ENCODE measurements around the gene FLNB. TPM values are rescaled to one million over a fixed set of nuclear protein-coding genes. Genes with fewer than 3 reads are reported as not detected.
A peak's percentile ranks its signal among the peaks of the same experiment; 100 is the strongest.

The FLNB gene
- total RNA-seq, 1 experiment from 2014 or later, result 309 TPM

- H3K4me1 ChIP-seq (ENCODE audit: control insufficient read depth, insufficient read depth, low read length), result no peaks in the 10 kb centered on the region
- ChIA-PET CTCF (no interaction called here), POLR2A (no interaction called here)
- H3K4me3 ChIP-seq (ENCODE audit: low read depth in 2 of 2, low read length in 2 of 2), result no peak overlapping the region
- H3K9me3 ChIP-seq (ENCODE audit: control insufficient read depth, insufficient read depth, low read depth, low read length), result no peaks in the 10 kb centered on the region
- ATAC-seq (peak; percentile 33; the same call in 1 of the 2 replicates), DNase-seq (ENCODE audit: low read depth, low spot score) (no peak)
- intact Hi-C loops (cut with micrococcal nuclease; ENCODE audit: unreplicated experiment), result no loop called here
- H3K27ac ChIP-seq (ENCODE audit: low read length), result no peak overlapping the region
- in situ Hi-C loops (cut with HindIII; ENCODE audit: low pct_unique_long_range_greater_than_20kb, low sequenced_read_pairs), result no loop called here
- TF ChIP-seq REST (IDR thresholded peaks at IDR 0.05; ENCODE audit: insufficient read depth in 1 of 2, low read depth in 2 of 2, low read length in 1 of 2), result no peak
- TF ChIP-seq SIN3A (IDR thresholded peaks at IDR 0.05; ENCODE audit: borderline replicate concordance, insufficient read depth, low read depth, low read length), result no peak
- TF ChIP-seq TCF7L2 (IDR thresholded peaks at IDR 0.05; ENCODE audit: low read depth, low read length), result no peak
- no peak for TF ChIP-seq POLR2AphosphoS5 (IDR thresholded peaks at IDR 0.05; ENCODE audit: low read depth, low read length)
- TF ChIP-seq CTCF (IDR thresholded peaks at IDR 0.05), result no peak
- no peaks in the 10 kb centered on the region for H3K36me3 ChIP-seq (ENCODE audit: control insufficient read depth, insufficient read depth, low read length)
- no peaks in the 10 kb centered on the region for H3K27me3 ChIP-seq (ENCODE audit: control insufficient read depth, insufficient read depth, low read length)
- no TSS peak for BruUV-seq (replicated peaks)
Observed at GRCh38 chr3:57963811-57964346, 44.3 kb upstream of the FLNB start.

- no peaks in the 10 kb centered on the region for H3K36me3 ChIP-seq (ENCODE audit: control insufficient read depth, insufficient read depth, low read length)
- DNase-seq (ENCODE audit: low read depth, low spot score) (no peak), ATAC-seq (no peak)
- in situ Hi-C loops (cut with HindIII; ENCODE audit: low pct_unique_long_range_greater_than_20kb, low sequenced_read_pairs), result no loop called here
- no peaks in the 10 kb centered on the region for H3K9me3 ChIP-seq (ENCODE audit: control insufficient read depth, insufficient read depth, low read depth, low read length)
- ChIA-PET CTCF (interaction anchor here (0.6 kb wide), 1 partner anchor 94 kb away, joined by 4 read pairs; no protein-coding TSS in a partner anchor), POLR2A (no interaction called here)
- no peak overlapping the region for H3K27ac ChIP-seq (ENCODE audit: low read length)
- no peak overlapping the region for H3K4me3 ChIP-seq (ENCODE audit: low read depth in 2 of 2, low read length in 2 of 2)
- BruUV-seq (replicated peaks), result no TSS peak
- TF ChIP-seq POLR2AphosphoS5 (IDR thresholded peaks at IDR 0.05; ENCODE audit: low read depth, low read length) (no peak), SIN3A (IDR thresholded peaks at IDR 0.05; ENCODE audit: borderline replicate concordance, insufficient read depth, low read depth, low read length) (no peak), TCF7L2 (IDR thresholded peaks at IDR 0.05; ENCODE audit: low read depth, low read length) (no peak), CTCF (IDR thresholded peaks at IDR 0.05) (no peak), REST (IDR thresholded peaks at IDR 0.05; ENCODE audit: insufficient read depth in 1 of 2, low read depth in 2 of 2, low read length in 1 of 2) (no peak)
- peaks cover 21% of the 10 kb centered on the region for H3K4me1 ChIP-seq (ENCODE audit: control insufficient read depth, insufficient read depth, low read length)
- no peaks in the 10 kb centered on the region for H3K27me3 ChIP-seq (ENCODE audit: control insufficient read depth, insufficient read depth, low read length)
- intact Hi-C loops (cut with micrococcal nuclease; ENCODE audit: unreplicated experiment), result no loop called here
Observed at GRCh38 chr3:57966829-57967228, 41.4 kb upstream of the FLNB start.

All from Panc1 (cell line).